GM12878 (cell line): ENCODE data around the gene LTB4R2. TPM values are rescaled to one million over a fixed set of nuclear protein-coding genes. Genes with fewer than 3 reads are reported as not detected.

ENCODE experiments used
- ATAC-seq: fragments of 200-7000 bp; cut with Tn5 transposase; 3 replicates; pipeline ENCODE4 v1.9.1; 2020; ENCODE audit warnings: mild to moderate bottlenecking, moderate library complexity
- BruUV-seq: library from RNA; stranded (reverse); fragments of 400-500 nt; replicated peaks from 2 replicates; lab custom pipeline; 2021; lab: Mats Ljungman, UMichigan
- CTCF ChIA-PET: fragments of 300-600 bp; sonication (Branson Sonifier 250); formaldehyde crosslinking; extraction: SDS; loops from one replicate; lab custom pipeline; 2021; ENCODE audit warnings: inconsistent platforms; lab: Yijun Ruan, JAX
- POLR2A ChIA-PET: fragments of 350-600 bp; formaldehyde crosslinking; extraction: SDS; loops from one replicate; lab custom pipeline; 2021; ENCODE audit warnings: inconsistent platforms; lab: Charles Lee
- RAD21 ChIA-PET: fragments of 300-600 bp; sonication (Branson Sonifier 250); formaldehyde crosslinking; loops from one replicate; lab custom pipeline; 2023; ENCODE audit warnings: antibody characterized with exemption; ENCODE audit not compliant: unreplicated experiment; lab: Charles Lee
- SMC1A ChIA-PET: fragments of 300-600 bp; sonication (Branson Sonifier 250); formaldehyde crosslinking; loops from one replicate; lab custom pipeline; 2023; ENCODE audit not compliant: unreplicated experiment, uncharacterized antibody; lab: Charles Lee
- DNase-seq: peaks from one replicate; pipeline ENCODE4 v3.0.0-alpha.2; 2011; ENCODE audit warnings: low read depth, low spot score
- FAIRE-seq: peaks from 3 replicates; lab custom pipeline; 2011; peaks lifted over from hg19 to GRCh38; lab: Jason Lieb, UNC
- H2AFZ ChIP-seq: 2 replicates; pipeline ENCODE4 v1.6.0; 2011; ENCODE audit warnings: low read depth, low read length, control low read depth; ENCODE audit not compliant: control insufficient read depth
- H3K27ac ChIP-seq: 2 replicates; pipeline ENCODE4 v1.5.1; 2011; ENCODE audit warnings: control low read depth; ENCODE audit not compliant: control insufficient read depth, insufficient read depth
- H3K27me3 ChIP-seq, 2 experiments: replicated peaks in 1 of 2; 2 replicates each; pipeline versions ENCODE4 v1.6.0 to v1.6.1; 2011; ENCODE audit warnings: low read length in 1 of 2; ENCODE audit not compliant: control insufficient read depth in 2 of 2, insufficient read depth in 2 of 2
- H3K36me3 ChIP-seq, 2 experiments: 2 replicates each; pipeline ENCODE4 v1.5.1; 2011; ENCODE audit warnings: low read length in 1 of 2; ENCODE audit not compliant: control insufficient read depth in 2 of 2, insufficient read depth in 2 of 2
- H3K4me1 ChIP-seq: 2 replicates; pipeline ENCODE4 v1.6.1; 2011; ENCODE audit warnings: mild to moderate bottlenecking, low read length, moderate library complexity, mixed read lengths; ENCODE audit not compliant: control insufficient read depth, insufficient read depth
- H3K4me2 ChIP-seq: 2 replicates; pipeline ENCODE4 v1.6.0; 2011; ENCODE audit warnings: control low read depth; ENCODE audit not compliant: control insufficient read depth, insufficient read depth
- H3K4me3 ChIP-seq: fragments of 200-600 bp; sonication (generic); 2 replicates; pipeline ENCODE4 v1.5.1; 2016
- H3K79me2 ChIP-seq: 2 replicates; pipeline ENCODE4 v1.6.0; 2011; ENCODE audit warnings: low read length; ENCODE audit not compliant: control insufficient read depth, insufficient read depth
- H3K9ac ChIP-seq: 2 replicates; pipeline ENCODE4 v1.8.0; 2011; ENCODE audit warnings: low read length, control low read depth, mixed read lengths; ENCODE audit not compliant: control insufficient read depth, insufficient read depth
- H3K9me3 ChIP-seq: replicated peaks from 3 replicates; pipeline ENCODE4 v1.5.1; 2011; ENCODE audit warnings: mild to moderate bottlenecking, low read length; ENCODE audit not compliant: control insufficient read depth, insufficient read depth
- H4K20me1 ChIP-seq: 2 replicates; pipeline ENCODE4 v1.6.0; 2011; ENCODE audit not compliant: control insufficient read depth, insufficient read depth
- HDGF ChIP-seq: fragments of 450-650 bp; IDR thresholded peaks from 2 replicates; pipeline ENCODE4 v1.6.1; 2016; ENCODE audit warnings: antibody characterized with exemption
- JUND ChIP-seq: IDR thresholded peaks from 2 replicates; pipeline ENCODE4 v1.6.1; 2012; ENCODE audit warnings: low read depth, mild to moderate bottlenecking, low read length, improper control_type of control experiment, moderate library complexity
- PRDM15 ChIP-seq: fragments of 450-650 bp; formaldehyde crosslinking; IDR thresholded peaks from 2 replicates; pipeline ENCODE4 v1.4.0; 2020; ENCODE audit warnings: mild to moderate bottlenecking, moderate library complexity
- SPI1 ChIP-seq: IDR thresholded peaks from 2 replicates; pipeline ENCODE4 v1.6.1; 2011; ENCODE audit warnings: low read depth, mild to moderate bottlenecking, low read length, moderate library complexity, borderline replicate concordance; ENCODE audit not compliant: insufficient read depth
- ZBTB4 ChIP-seq: fragments of 450-650 bp; formaldehyde crosslinking; IDR thresholded peaks from 2 replicates; pipeline ENCODE4 v1.4.0; 2022; ENCODE audit warnings: mild to moderate bottlenecking, moderate library complexity
- WGBS: methylation state at CpG from one replicate; pipeline ENCODE4 v1.1.6; 2016; ENCODE audit warnings: low lambda C conversion rate; ENCODE audit not compliant: insufficient replicate concordance, insufficient coverage; ENCODE audit errors: missing lambda C conversion rate; 5-methylcytosine and 5-hydroxymethylcytosine counted together
- in situ Hi-C: fragments of 300-500 bp; cut with MboI; formaldehyde crosslinking; loops from 9 replicates; pipeline ENCODE4 v1.14.3; 2018; ENCODE audit warnings: mixed read lengths
- intact Hi-C: fragments of 100-400 bp; cut with micrococcal nuclease; formaldehyde crosslinking; loops from one replicate; pipeline ENCODE4 v1.14.2; 2022; ENCODE audit not compliant: unreplicated experiment
- polyA plus RNA-seq, 11 experiments: library from polyadenylated mRNA; depleted of rRNA in 4 of 11; unstranded in 6 of 11; stranded (reverse) in 5 of 11; fragments of >200 nt; fragmentation: Nextera tagmentation in 4 of 11; fragmentation: Illumina TruSeq in 1 of 11; extraction: Ambion mirVana in 4 of 11; extraction: Trizol in 1 of 11; gene quantifications; 1 replicate in 1 of 11; 2 replicates in 10 of 11; pipeline versions ENCODE4 v1.2.1 to v1.2.3, GENCODE V29; 2011 to 2016; ENCODE audit warnings: inconsistent platforms in 2 of 11, missing spikeins in 2 of 11, low read depth in 1 of 11
- total RNA-seq, 4 experiments: library from RNA; depleted of rRNA in 3 of 4; stranded (reverse); fragments of >200 nt in 3 of 4; fragmentation: Illumina TruSeq in 1 of 4; extraction: Trizol in 1 of 4; gene quantifications; 2 replicates each; pipeline versions ENCODE4 v1.2.1 to v1.2.3, GENCODE V29; 2013 to 2021
- TF ChIP-seq, protein P1 (sequence below): fragments of 450-650 bp; IDR thresholded peaks from 2 replicates; pipeline ENCODE4 v1.6.1; 2017; ENCODE audit warnings: mild to moderate bottlenecking, low read depth, inconsistent platforms; ENCODE audit not compliant: poor library complexity, severe bottlenecking

LTB4R2 gene
- total and polyA plus RNA-seq, 10 of the 15 experiments (the other 5 are each of a cell fraction or from before 2014, with no cell fraction given), result 0.06 to 16.0 (median 2.6) TPM

DNA sequence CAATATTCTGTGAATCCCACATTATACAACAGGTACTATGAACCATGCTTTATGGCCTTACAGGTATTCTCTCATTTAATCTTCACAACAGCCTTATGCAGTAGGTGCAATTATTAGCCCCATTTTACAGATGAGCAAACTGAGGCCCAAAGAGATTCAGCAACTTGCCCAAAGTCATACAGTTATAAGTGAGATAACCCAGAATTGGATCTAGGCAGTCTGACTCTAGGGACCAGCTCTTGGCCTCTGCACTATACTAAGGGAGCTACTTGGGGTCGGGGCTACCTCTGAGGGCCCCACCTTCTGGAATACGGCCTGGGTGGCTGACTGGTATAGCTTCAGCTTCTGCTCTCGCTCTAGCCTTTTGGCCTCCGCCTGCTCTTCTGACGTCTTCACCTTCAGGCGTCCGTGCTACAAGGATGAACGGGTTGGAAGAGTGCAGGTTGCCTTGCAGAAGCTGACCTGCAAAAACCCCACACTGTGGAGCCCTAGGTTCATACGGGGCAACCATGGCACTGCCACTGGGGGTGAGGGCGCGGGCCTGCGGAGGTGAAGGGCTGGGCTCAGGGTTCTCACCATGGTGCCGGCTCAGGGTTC, 39.3 kb upstream of the LTB4R2 start:
- Histone ChIP-seq H3K9ac (peak overlapping the region; percentile 99), H3K27me3 (no peaks in the 10 kb centered on the region), H3K27ac (peak overlapping the region; percentile 99), H4K20me1 (no peaks in the 10 kb centered on the region), H3K4me1 (peaks cover 25% of the 10 kb centered on the region), H3K36me3 (peaks cover 3 to 18% of the 10 kb centered on the region in 2 experiments; a peak in 3 of 4 replicates), H3K4me3 (peak overlapping the region; percentile 88), H3K79me2 (peaks cover 13% of the 10 kb centered on the region), H3K9me3 (no peaks in the 10 kb centered on the region), H2AFZ (peak overlapping the region; percentile 91), H3K4me2 (peak overlapping the region; percentile 35)
- RAD21 ChIA-PET, result interaction anchor here (1.0 to 5.6 kb wide), 11 partner anchors 9 to 124 kb away, joined by 3 to 59 read pairs (median 7); partner anchors contain the start of genes CIDEB, IPO4, IRF9 and PSME2
- 3% methylated on average over 13 of the region's 13 CpGs for WGBS
- POLR2A ChIA-PET, result interaction anchor here (0.5 to 10.9 kb wide), 15 partner anchors 9 to 160 kb away, joined by 3 to 171 read pairs (median 5); partner anchors contain the start of genes DHRS1, MDP1, NOP9 and PSME1
- intact Hi-C loops, result loop anchor here (1.0 to 2.0 kb wide), 4 partner anchors 23 to 54 kb away; partner anchors contain the start of genes MDP1 and TINF2
- TF ChIP-seq JUND (no peak), HDGF (0 out of 2 replicates have a peak, but pooled peaks have one; percentile 53), SPI1 (no peak), PRDM15 (CRISPR knock-in tag) (no peak), ZBTB4 (CRISPR knock-in tag) (no peak)
- TF ChIP-seq, protein P1, sequence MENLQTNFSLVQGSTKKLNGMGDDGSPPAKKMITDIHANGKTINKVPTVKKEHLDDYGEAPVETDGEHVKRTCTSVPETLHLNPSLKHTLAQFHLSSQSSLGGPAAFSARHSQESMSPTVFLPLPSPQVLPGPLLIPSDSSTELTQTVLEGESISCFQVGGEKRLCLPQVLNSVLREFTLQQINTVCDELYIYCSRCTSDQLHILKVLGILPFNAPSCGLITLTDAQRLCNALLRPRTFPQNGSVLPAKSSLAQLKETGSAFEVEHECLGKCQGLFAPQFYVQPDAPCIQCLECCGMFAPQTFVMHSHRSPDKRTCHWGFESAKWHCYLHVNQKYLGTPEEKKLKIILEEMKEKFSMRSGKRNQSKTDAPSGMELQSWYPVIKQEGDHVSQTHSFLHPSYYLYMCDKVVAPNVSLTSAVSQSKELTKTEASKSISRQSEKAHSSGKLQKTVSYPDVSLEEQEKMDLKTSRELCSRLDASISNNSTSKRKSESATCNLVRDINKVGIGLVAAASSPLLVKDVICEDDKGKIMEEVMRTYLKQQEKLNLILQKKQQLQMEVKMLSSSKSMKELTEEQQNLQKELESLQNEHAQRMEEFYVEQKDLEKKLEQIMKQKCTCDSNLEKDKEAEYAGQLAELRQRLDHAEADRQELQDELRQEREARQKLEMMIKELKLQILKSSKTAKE, result no peak
- DNase-seq (no peak), ATAC-seq (peak; percentile 14), FAIRE-seq (no peak)
- in situ Hi-C loops, result no loop called here
- SMC1A ChIA-PET, result interaction anchor here (1.0 to 8.9 kb wide), 14 partner anchors 9 to 172 kb away, joined by 3 to 141 read pairs (median 5); partner anchors contain the start of genes DCAF11, DHRS1, IPO4 and NOP9
- BruUV-seq, result no TSS peak
- CTCF ChIA-PET, result interaction anchor here (0.6 to 17.1 kb wide), 18 partner anchors 9 to 160 kb away, joined by 3 to 269 read pairs (median 4); partner anchors contain the start of genes CBLN3, CHMP4A, CIDEB and DHRS1
